ENCODE results near the gene IMMP2L. TPM values are rescaled to one million over a fixed set of nuclear protein-coding genes. Genes with fewer than 3 reads are reported as not detected.

Gene IMMP2L
- total RNA-seq, 2 donors from 2014 or later, result 13.1 to 22.7 TPM

- Histone ChIP-seq H3K4me1 (ENCODE audit: control insufficient read depth in 1 of 2, low read depth in 2 of 2) (no peaks in the 10 kb centered on the region), H3K4me3 (no peak overlapping the region), H3K27me3 (replicated peaks; ENCODE audit: insufficient read depth) (no peaks in the 10 kb centered on the region), H3K36me3 (no peaks in the 10 kb centered on the region), H3K27ac (no peak overlapping the region), H3K9me3 (no peaks in the 10 kb centered on the region)
- no peak for DNase-seq (ENCODE audit: low spot score)
- no peak for ATAC-seq (ENCODE audit: insufficient number of reproducible peaks, low FRiP score, low read depth)
- no peak for TF ChIP-seq CTCF (IDR thresholded peaks at IDR 0.05)
These were observed 673.0 kb downstream of the IMMP2L start for GRCh38 chr7:110889335-110889734.

GRCh38 chr7:110888641-110889040 is 673.7 kb downstream of the IMMP2L start:
- ATAC-seq (ENCODE audit: insufficient number of reproducible peaks, low FRiP score, low read depth) (no peak), DNase-seq (ENCODE audit: low spot score) (no peak)
- Histone ChIP-seq H3K27ac (no peak overlapping the region), H3K4me3 (no peak overlapping the region), H3K9me3 (no peaks in the 10 kb centered on the region), H3K36me3 (no peaks in the 10 kb centered on the region), H3K27me3 (replicated peaks; ENCODE audit: insufficient read depth) (no peaks in the 10 kb centered on the region), H3K4me1 (ENCODE audit: control insufficient read depth in 1 of 2, low read depth in 2 of 2) (no peaks in the 10 kb centered on the region)
- TF ChIP-seq CTCF (IDR thresholded peaks at IDR 0.05), result no peak

- H3K4me1 ChIP-seq (ENCODE audit: control insufficient read depth in 1 of 2, low read depth in 2 of 2), result no peaks in the 10 kb centered on the region
- no peaks in the 10 kb centered on the region for H3K9me3 ChIP-seq
- no peak overlapping the region for H3K27ac ChIP-seq
- DNase-seq (ENCODE audit: low spot score) (no peak), ATAC-seq (ENCODE audit: insufficient number of reproducible peaks, low FRiP score, low read depth) (no peak)
- H3K4me3 ChIP-seq, result no peak overlapping the region
- TF ChIP-seq CTCF (IDR thresholded peaks at IDR 0.05), result no peak
- H3K36me3 ChIP-seq, result no peaks in the 10 kb centered on the region
- no peaks in the 10 kb centered on the region for H3K27me3 ChIP-seq (replicated peaks; ENCODE audit: insufficient read depth)
These were observed 676.8 kb downstream of the IMMP2L start for GRCh38 chr7:110885474-110885873.

GRCh38 chr7:110881721-110882120 is 680.6 kb downstream of the IMMP2L start:
- no peak overlapping the region for H3K27ac ChIP-seq
- no peaks in the 10 kb centered on the region for H3K9me3 ChIP-seq
- H3K4me3 ChIP-seq, result no peak overlapping the region
- peaks cover 2 to 4% of the 10 kb centered on the region in 2 donors for H3K4me1 ChIP-seq (ENCODE audit: control insufficient read depth in 1 of 2, low read depth in 2 of 2)
- H3K27me3 ChIP-seq (replicated peaks; ENCODE audit: insufficient read depth), result no peaks in the 10 kb centered on the region
- DNase-seq (ENCODE audit: low spot score), result no peak
- TF ChIP-seq CTCF (IDR thresholded peaks at IDR 0.05), result no peak
- H3K36me3 ChIP-seq, result no peaks in the 10 kb centered on the region
- ATAC-seq (ENCODE audit: insufficient number of reproducible peaks, low FRiP score, low read depth), result no peak

- TF ChIP-seq CTCF (IDR thresholded peaks at IDR 0.05), result no peak
- no peaks in the 10 kb centered on the region for H3K9me3 ChIP-seq
- no peaks in the 10 kb centered on the region for H3K27me3 ChIP-seq (replicated peaks; ENCODE audit: insufficient read depth)
- H3K4me3 ChIP-seq, result no peak overlapping the region
- no peaks in the 10 kb centered on the region for H3K36me3 ChIP-seq
- ATAC-seq (ENCODE audit: insufficient number of reproducible peaks, low FRiP score, low read depth), result no peak
- H3K4me1 ChIP-seq (ENCODE audit: control insufficient read depth in 1 of 2, low read depth in 2 of 2), result peaks cover 6% of the 10 kb centered on the region in 2 donors
- H3K27ac ChIP-seq, result no peak overlapping the region
- no peak for DNase-seq (ENCODE audit: low spot score)
These were observed 681.3 kb downstream of the IMMP2L start for GRCh38 chr7:110880971-110881370.

All from thoracic aorta (tissue), 2 donors.